NB4 (cell line): ENCODE data around the gene FNBP1L.

Source experiments
- DNase-seq: peaks from one replicate; pipeline ENCODE4 v3.0.0; 2010; ENCODE audit warnings: low read depth
- H3K4me3 ChIP-seq: one replicate; pipeline ENCODE4 v1.5.1; 2011; ENCODE audit warnings: mild to moderate bottlenecking, low read depth, low read length, moderate library complexity
- CTCF ChIP-seq: IDR thresholded peaks from one replicate; pipeline ENCODE4 v1.5.1; 2012; ENCODE audit warnings: low read depth, low read length
- MAX ChIP-seq: IDR thresholded peaks from 2 replicates; pipeline ENCODE4 v1.6.1; 2011; ENCODE audit warnings: low read depth, low read length
- MYC ChIP-seq: IDR thresholded peaks from 2 replicates; pipeline ENCODE4 v1.6.1; 2011; ENCODE audit warnings: low read depth, low read length
- POLR2A ChIP-seq: IDR thresholded peaks from 2 replicates; pipeline ENCODE4 v1.6.1; 2011; ENCODE audit warnings: mild to moderate bottlenecking; ENCODE audit not compliant: insufficient read length; ENCODE audit errors: extremely low read depth

Gene FNBP1L

DNA sequence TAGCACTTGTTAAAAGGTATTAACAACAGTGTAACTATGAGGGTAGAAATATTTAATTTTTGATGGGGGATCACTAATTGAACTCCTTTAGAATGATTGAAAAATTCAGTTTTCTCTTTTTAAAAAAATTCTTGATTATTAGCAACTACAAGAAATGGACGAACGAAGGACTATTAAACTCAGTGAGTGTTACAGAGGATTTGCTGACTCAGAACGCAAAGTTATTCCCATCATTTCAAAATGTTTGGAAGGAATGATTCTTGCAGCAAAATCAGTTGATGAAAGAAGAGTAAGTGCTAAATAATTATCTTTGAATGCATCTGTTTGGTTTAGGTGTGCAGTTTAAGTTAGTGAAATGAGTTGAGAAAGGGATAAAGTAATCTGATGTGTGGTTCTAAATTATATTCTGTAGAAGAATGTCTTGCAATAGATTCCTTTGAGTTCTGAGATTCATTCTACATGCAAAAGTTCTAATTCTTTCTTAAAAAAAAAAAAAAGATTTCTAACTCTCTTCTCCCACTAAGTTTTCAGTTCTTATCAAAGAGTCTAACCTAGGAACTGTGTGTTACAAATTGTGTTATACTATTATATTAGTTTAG is 85.0 kb downstream of the FNBP1L start:
- H3K4me3 ChIP-seq: no peak overlapping the region
- DNase-seq: no peak
- TF ChIP-seq MYC: no peak
- no peak for TF ChIP-seq POLR2A
- no peak for TF ChIP-seq CTCF
- TF ChIP-seq MAX: no peak

- DNase-seq: no peak
- H3K4me3 ChIP-seq: no peak overlapping the region
- TF ChIP-seq MYC (no peak), POLR2A (no peak), MAX (no peak), CTCF (no peak)
These were observed 85.8 kb downstream of the FNBP1L start for GRCh38 chr1:93533677-93534076.

DNA sequence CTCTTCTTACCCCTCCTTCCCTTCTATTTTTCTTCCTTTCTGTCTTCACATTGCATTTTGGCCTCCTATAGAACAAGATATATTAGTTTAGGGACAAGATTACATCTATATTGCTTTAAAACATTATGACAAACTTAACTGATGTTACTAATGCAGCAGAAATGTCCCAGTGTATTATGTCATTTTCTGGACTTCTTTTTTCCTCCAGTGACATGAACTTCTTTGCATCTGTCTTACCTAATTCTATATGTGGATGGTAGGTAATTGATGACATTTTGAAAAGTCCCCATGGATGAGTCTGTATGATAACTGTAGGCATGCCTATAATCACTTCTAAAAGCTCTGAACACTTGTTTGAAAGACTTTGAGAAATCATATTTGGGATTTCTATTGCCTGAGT is 89.5 kb downstream of the FNBP1L start:
- no peak for DNase-seq
- TF ChIP-seq MAX (no peak), MYC (no peak)
- no peak overlapping the region for H3K4me3 ChIP-seq

- TF ChIP-seq CTCF (no peak), MAX (no peak), POLR2A (no peak), MYC (no peak)
- no peak for DNase-seq
- H3K4me3 ChIP-seq: no peak overlapping the region
These were observed 90.0 kb downstream of the FNBP1L start for GRCh38 chr1:93537924-93538323.

DNA sequence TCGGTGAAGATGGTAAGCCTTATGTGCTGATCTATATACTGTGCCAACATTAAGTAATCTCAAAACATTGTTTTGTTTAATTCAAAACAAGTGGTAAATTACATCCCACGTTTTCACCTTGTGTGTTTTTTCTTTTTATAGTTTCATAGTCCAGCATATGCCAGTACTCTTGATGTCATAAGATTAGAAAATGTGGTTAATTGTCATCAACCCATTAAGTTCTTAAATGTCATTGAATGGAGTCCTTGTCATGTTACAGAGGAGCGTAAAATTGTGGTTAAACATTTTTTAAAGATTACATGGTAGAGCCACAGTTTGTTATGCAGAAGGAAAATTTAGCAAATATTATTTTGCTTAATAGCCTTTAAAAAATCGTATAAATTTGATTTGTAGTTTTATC is 93.1 kb downstream of the FNBP1L start:
- no peak for DNase-seq
- no peak overlapping the region for H3K4me3 ChIP-seq
- TF ChIP-seq POLR2A: no peak
- TF ChIP-seq CTCF: no peak
- no peak for TF ChIP-seq MAX
- no peak for TF ChIP-seq MYC

GRCh38 chr1:93542398-93542797 is 94.5 kb downstream of the FNBP1L start:
- TF ChIP-seq MYC: no peak
- TF ChIP-seq POLR2A: no peak
- no peak for TF ChIP-seq MAX
- TF ChIP-seq CTCF: no peak
- no peak overlapping the region for H3K4me3 ChIP-seq
- DNase-seq: no peak
